ENCODE data around the gene COL4A3.
"Not testable (repeated sequence)": the region's sequence is repeated elsewhere in the genome, so short reads cannot be mapped to it uniquely, and the experiment has no call there.

COL4A3 gene

DNA sequence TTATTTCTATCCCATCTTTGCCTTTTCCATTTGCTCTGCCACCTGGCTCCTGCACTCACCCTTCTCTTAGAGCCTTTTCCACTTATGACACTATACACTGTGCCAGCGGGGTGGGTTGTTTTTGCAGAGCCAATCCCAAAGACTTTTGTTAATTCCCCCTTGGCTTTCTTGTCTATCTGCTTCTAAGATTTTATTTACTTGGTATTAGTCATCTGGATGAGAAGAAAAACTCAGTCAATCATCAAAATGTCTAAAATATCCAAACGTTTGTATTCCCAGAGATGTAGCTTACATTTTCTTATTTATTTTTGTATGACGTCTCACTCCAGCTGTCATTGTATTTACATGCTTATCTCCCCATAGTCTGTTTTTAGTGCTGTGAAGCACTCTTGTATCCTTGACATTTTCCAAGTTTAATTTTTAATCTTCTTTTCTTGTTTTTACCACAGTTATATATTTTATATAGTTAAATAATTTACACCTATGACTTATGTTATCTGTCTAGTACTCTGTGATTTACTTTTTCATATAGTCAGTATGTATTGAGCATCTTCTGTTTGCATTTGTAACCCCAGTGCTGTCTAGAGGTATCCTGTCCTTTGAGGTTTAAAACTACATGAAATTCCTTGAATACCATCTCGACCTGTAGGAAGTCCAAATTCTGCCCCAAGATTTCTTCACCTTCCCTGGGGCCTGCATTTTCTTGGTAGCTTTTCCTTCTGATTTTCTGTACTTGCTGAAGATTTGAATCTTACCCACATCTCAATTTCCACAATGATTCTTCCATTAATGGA, 55.1 kb downstream of the COL4A3 start:
- DNase-seq: no peak

- no peak for DNase-seq
These were observed 56.7 kb downstream of the COL4A3 start for GRCh38 chr2:227221120-227221519.

DNA sequence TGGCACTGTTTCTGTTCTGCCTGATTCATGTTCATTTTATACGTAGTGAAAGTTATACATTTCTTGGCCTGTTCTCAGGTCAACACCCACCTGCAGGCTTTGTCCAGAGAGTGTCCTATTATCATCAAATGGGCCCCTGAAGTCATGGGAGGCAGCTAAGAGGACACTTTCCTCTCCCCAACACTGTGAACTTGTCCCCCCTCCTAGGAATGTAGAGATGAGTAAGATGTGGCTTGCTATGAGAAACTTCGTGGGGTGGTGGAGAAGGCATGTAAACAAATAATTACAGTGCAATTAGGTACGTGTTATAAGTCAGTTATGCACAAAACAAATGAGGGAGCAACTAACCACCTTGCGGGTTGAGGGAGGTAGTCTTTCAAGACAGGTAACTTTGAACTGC, 57.9 kb downstream of the COL4A3 start:
- DNase-seq: no peak

- not testable (repeated sequence) for DNase-seq
These were observed 61.2 kb downstream of the COL4A3 start for GRCh38 chr2:227225641-227226040.

- no peak for DNase-seq
These were observed 63.7 kb downstream of the COL4A3 start for GRCh38 chr2:227228061-227228667.

- no peak for DNase-seq
These were observed 65.7 kb downstream of the COL4A3 start for GRCh38 chr2:227230151-227230550.

GRCh38 chr2:227234429-227234828, 70.0 kb downstream of the COL4A3 start:
- DNase-seq: no peak

- no peak for DNase-seq
These were observed 73.4 kb downstream of the COL4A3 start for GRCh38 chr2:227237786-227238185.

- DNase-seq: peak; percentile 77
These were observed 74.1 kb downstream of the COL4A3 start for GRCh38 chr2:227238238-227239237.

- no peak for DNase-seq
These were observed 76.6 kb downstream of the COL4A3 start for GRCh38 chr2:227241005-227241404.

DNA sequence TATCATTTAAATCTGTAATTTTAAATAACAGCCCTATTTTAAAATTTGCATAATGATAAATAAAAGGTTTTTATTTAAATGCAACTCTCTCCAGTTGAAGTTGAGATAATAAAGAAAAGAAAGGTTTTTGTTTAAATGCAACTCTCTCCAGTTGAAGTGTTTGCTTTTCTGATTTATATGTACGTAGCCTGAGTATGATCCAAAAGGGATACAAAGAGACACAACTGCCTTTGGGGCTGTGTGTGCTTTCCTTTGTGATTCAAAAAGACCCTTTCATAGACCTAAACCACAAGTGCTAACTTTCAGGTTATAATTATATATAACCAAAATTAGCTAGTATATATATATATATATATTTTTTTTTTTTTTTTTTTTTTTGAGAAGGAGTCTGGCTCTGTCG, 84.5 kb downstream of the COL4A3 start:
- no peak for DNase-seq

DNA sequence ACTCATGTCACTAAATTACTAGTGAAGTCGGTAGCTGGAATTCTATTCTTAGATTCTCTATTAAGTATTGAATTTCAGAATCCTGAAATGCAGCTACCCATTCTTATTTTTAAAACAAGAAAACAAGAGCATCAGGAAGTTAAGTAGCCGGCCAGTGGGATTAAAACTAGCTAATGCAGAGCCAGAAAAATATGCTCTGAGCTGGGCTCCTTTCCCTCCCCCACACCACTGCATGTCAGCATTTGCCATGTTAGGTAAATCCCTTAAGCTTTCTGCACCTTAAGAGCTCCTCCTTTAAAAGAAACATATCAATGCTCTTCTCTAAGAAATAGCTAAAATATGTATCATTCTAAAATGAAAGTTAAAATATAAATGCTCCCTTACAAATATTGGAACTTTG, 88.4 kb downstream of the COL4A3 start:
- no peak for DNase-seq

- no peak for DNase-seq
These were observed 92.2 kb downstream of the COL4A3 start for GRCh38 chr2:227256605-227257004.

GRCh38 chr2:227257820-227258219, 93.4 kb downstream of the COL4A3 start:
- no peak for DNase-seq

DNA sequence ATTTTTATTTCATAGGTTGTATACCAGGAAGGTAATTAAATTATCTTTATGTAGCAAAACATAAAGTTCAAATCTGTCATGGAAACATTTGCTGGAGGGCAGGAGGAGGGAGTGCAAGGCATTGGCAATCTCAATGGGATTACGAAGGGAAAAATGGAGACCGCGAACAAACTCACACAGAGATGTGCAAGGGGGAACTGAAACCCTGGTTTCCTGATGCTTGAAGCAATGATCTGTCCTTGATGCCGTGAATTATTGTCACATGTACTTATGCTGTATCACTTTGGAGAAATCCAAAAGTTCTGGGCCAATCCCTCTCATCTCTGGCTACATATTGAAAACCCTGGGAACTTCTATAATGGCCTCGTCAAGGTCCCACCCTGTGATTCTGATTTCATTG, 95.6 kb downstream of the COL4A3 start:
- DNase-seq: no peak

DNA sequence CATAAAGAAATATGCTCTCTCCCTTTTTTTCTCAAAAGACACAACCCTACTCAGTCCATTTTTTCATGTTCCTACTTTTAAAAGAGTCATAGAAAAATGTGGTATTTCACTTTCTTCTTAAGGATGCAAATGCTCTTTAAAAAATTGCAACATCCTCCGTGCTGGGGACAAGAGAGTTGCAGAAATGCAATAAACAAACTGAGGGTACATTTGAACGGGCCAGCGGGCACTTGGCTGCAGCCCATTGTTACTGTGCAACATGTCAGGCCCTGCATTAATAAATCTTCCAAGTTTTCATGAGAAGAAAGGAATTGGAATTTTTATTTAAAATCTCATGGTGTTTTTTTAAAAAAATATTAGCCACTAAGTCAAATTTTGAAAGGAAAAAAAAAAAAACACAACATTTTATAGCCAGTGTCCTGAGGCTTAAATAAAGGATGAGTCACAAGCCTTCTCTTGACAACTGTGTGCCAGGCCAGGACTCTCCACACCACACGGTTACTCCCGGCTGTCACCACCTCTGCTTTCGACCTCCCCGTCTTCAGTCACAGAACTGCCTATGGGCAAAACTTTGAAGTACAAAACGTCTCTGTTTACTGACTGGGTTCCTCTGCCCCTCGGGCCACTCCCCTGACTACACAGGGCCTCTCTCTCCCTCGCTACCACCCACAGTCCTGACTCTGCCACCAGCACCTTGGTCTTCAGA, 103.1 kb downstream of the COL4A3 start:
- DNase-seq: no peak

- DNase-seq: no peak
These were observed 116.5 kb downstream of the COL4A3 start for GRCh38 chr2:227280895-227281294.

- no peak for DNase-seq
These were observed 121.4 kb downstream of the COL4A3 start for GRCh38 chr2:227285741-227286236.

GRCh38 chr2:227287771-227288170, 123.3 kb downstream of the COL4A3 start:
- no peak for DNase-seq

- no peak for DNase-seq
These were observed 127.9 kb downstream of the COL4A3 start for GRCh38 chr2:227292314-227292713.

GRCh38 chr2:227293531-227293930, 129.1 kb downstream of the COL4A3 start:
- no peak for DNase-seq

DNA sequence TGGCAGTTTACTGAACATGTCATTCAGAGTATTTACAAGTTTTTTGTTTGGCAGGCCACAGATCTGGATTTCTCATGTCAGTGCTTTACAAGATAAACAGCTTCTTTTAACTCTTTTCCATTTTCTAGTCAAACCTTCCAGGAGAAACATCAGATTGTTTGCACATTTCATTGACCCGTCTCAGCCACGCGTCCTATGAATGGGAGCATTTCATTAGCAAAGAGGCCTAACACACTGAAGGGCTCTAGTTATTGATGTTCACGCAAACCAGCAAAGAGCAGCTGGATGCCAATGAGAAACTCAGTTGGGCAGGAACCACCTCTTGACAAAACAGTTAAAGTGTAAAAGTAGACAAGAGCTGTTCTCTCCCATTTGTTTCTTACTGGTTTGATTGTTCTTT, 131.4 kb downstream of the COL4A3 start:
- no peak for DNase-seq
